NCI-H1092 (cell line): ENCODE results near the gene RAD50.
"Not testable (repeated sequence)": the region's sequence is repeated elsewhere in the genome, so short reads cannot be mapped to it uniquely, and the experiment has no call there.

ENCODE experiments used
- DNase-seq: peaks from one replicate; lab custom pipeline; 2025; lab: John Stamatoyannopoulos, UW

Gene RAD50

GRCh38 chr5:132633587-132633986 is 76.8 kb downstream of the RAD50 start:
- DNase-seq = not testable (repeated sequence)

GRCh38 chr5:132635873-132636272 is 79.1 kb downstream of the RAD50 start:
- no peak for DNase-seq

DNA sequence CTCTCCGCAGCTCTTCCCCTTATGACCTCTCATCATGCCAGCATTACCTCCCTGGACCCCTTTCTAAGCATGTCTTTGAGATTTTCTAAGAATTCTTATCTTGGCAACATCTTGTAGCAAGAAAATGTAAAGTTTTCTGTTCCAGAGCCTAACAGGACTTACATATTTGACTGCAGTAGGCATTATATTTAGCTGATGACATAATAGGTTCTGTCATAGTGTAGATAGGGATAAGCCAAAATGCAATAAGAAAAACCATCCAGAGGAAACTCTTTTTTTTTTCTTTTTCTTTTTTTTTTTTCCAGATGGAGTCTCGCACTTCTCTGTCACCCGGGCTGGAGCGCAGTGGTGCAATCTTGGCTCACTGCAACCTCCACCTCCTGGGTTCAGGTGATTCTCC is 80.5 kb downstream of the RAD50 start:
- DNase-seq = no peak

DNA sequence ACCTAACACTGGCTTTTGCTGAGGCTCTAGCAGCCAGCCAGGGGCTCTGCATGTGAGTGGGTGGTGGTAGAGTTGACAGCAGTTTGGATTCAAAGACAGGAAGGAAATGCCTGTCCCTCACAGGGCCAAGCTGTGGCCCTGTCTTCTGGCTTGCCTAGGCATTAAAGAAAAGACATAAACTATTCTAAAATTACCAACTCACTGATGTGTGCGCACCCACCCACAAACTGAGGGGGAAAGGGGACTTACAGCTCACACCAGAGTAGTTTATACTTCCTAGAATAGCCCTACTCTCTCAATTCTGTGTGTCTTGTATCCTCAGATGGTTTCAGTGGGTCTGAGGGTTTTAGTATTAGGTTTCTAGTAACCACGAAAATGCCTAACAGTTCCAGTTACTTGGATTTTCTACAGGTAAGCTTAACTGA is 82.9 kb downstream of the RAD50 start:
- DNase-seq = no peak

- no peak for DNase-seq
These were observed 83.8 kb downstream of the RAD50 start for GRCh38 chr5:132640613-132641012.

DNA sequence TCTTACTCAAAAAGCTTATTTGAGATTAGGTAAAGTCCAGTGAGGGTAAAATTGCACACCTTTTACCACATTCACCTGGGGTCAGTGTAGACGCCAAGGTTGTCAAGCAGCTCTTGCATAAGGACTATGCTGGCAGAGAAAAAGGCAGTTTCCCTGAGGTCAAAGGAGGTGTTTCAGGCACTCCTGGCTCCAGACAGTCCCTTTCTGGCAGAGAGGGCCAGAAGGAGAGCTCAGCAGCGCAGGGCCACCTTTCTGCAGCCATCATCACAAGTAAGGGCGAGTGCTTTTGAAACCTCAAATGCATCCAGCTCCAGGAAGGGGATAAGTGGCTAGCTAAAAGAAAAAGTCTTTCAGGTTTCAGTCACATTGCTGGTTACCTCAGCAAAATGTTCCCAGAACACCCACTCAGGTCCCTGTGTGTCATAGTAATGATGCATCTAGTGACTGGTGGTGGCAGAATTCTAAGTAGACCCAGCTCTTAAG is 84.5 kb downstream of the RAD50 start:
- no peak for DNase-seq

DNA sequence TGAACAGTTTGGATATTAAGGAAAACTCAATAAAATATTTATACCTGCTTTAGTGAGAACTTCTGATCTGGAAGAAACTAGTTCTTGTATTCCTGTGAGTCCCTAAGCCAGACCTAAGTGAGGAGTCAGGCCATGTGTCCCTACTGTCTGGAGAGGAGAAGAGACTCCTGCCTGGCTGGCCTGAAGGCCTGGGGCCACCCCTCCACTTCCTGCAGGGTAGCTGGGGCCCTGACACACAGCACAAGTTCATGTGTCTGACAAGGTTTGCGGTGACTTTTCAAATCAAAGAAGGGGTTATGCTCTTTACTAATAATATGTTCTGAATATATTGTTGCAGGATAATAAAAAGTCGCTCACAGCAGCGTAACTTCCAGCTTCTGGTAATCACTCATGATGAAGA is 85.1 kb downstream of the RAD50 start:
- no peak for DNase-seq

DNA sequence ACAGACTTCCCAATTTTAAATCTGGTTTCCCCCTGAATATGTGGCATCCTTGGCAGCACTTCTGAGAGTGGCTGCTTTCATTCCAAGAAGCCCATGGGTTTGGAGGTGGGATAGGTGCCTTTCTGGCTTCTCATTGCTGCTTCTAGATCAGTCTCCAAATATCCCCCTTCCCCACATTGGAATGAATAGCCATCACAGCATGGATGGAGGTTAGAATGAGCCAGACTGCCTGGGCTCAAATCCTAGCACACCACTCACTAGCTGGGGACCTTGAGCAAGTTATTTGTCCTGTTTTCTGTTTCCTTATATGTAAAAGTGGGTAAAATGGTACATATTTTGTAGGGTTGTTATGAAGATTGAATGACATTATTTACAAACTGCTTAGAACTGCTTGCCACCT is 87.4 kb downstream of the RAD50 start:
- no peak for DNase-seq

GRCh38 chr5:132646583-132647266 is 89.9 kb downstream of the RAD50 start:
- no peak for DNase-seq

DNA sequence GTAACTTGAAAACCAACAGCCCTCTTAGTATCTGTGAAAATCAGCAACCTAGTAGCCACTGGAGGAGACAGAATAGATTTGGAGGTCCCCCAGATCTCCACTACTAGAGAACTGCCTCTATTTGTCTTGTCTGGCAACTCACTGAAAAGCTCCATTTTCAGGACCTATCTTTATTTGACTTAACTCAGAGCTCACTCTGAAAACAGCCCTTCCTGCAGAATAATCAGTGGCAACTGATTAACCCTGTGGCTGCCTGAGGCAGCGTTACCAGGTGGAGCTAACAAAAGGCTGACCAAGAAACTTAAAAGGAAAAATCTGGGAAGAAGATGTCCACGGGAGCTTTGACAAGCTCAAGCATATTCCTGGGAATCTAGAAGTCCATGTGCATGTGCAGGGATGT is 90.7 kb downstream of the RAD50 start:
- no peak for DNase-seq

DNA sequence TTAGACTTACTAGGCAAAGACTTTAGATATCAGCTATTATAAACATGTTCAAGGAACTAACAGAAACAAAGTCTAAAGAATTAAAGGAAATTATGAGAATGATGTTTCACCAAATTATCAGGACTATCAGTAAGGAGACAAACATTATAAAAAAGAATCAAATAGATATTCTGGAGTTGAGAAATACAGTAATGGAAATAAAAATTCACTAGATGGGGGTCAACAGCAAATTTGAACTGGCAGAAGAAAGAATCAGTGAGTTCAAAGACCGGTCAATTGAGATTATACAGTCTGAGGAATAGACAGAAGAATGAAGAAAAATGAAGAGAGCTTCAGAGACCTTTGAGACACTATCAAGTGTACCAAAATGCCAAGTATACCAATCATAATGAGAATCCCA is 91.6 kb downstream of the RAD50 start:
- DNase-seq = no peak

DNA sequence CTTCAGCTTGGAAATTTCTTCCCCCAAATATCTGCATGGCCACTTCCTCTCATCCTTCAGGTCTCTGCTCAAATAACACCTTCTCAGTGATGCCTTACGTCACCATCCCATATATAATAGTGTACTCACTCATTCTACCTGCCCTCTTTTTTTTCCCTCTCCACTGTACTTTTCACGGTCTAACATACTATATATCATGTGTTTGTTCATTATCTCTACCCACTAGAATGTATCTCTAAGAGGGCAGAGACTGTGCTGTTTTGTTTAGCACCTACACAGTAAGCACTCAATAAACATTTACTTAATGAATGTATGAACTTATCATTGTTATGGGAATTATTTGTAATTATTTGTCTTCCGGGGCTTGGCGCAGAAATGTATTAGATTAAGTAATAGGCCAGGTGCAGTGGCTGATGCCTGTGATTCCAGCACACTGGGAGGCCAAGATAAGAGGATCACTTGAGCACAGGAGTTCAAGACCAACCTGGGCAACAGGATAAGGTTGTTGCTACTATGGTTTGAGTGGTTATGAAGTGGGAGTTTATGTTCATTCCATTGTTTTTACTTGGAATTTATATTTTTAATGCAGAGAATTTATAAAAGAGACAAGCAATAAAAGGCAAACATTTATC is 95.2 kb downstream of the RAD50 start:
- no peak for DNase-seq

DNA sequence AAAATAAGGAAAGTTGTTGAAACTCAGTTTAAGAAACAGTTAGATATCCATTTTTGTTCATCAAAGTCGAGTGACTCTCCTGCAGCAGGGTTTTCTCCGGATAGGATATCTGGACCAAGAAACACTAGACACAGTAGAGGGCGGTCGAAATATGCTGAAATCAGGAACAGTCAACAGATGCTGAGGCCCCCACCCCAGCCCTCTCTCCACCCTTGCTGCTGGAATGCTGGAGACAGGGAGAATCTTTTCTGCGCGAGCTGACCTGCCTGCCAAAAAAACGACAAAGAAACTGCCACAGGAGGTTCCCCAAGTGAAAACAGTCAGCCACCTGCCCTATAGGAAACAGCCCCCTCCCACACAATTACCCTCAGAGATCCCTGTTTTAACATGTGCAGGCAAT is 96.9 kb downstream of the RAD50 start:
- DNase-seq = no peak

DNA sequence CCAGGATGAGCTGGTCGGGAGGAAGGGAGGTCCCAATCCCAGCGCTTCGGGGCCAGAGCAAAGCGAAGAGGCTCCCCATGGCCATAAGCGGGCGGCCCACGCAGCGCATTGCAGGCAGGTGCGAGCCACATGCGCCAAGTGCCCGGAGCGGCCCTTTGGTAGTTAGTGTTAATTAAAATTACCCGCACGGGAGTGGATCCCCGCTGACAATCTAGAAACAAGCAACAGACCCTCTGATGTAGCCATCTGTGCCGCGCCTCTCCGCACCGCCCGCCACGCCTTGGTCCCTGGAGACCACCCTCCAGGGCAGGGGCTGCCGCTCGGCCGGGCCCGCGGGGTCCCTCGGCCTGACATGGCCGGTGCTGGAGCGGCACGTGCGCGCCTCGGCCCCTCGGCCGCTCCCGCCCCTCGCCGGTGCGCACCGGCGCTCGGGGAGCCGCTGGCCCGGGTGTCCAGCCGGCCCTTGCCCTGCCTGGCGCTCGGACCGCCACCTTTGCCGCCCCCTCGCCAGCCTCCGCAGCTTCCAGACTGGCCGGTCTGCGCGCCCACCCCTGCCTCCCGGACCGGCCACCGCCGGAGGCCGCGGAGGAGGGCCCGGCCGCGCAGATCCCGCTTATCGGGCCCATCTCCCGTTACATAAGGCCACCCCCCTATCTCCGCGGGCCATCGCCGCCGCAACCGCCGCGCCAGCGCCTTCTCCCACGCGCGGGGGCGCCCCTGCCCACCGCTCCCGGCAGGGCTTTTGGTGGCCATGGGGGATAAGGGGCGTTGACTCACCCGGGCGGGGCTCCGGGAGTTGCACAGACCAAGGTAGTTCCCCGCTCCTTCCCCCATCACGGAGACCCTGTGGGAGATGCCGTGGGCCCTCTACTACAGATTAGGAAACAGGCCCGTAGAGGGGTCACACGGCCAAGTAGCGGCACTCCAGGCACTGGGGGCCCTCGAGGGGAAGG is 99.3 kb downstream of the RAD50 start:
- DNase-seq = no peak

DNA sequence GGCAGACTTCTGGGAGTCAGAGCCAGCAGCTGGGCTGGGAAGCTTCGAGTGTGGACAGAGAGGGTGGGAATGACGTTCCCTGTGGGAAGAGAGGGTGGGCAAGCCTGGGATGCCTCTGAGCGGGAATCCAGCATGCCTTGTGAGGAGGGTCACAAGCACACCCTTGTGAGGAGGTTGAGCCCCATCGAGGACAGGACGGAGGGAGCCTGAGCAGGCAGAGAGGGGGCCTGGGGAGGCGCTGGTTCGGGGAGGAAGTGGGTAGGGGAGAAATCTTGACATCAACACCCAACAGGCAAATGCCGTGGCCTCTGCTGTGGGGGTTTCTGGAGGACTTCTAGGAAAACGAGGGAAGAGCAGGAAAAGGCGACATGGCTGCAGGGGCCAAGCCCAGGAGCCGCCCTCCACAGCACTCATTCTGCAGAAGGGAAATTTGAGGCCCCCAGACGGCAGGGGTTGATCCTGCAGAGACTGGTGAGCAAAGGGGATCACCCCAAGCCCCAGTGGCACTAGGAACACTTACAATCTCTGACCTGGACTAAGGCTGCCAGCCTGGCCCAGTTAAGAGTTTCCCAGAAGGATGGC is 100.1 kb downstream of the RAD50 start:
- no peak for DNase-seq

DNA sequence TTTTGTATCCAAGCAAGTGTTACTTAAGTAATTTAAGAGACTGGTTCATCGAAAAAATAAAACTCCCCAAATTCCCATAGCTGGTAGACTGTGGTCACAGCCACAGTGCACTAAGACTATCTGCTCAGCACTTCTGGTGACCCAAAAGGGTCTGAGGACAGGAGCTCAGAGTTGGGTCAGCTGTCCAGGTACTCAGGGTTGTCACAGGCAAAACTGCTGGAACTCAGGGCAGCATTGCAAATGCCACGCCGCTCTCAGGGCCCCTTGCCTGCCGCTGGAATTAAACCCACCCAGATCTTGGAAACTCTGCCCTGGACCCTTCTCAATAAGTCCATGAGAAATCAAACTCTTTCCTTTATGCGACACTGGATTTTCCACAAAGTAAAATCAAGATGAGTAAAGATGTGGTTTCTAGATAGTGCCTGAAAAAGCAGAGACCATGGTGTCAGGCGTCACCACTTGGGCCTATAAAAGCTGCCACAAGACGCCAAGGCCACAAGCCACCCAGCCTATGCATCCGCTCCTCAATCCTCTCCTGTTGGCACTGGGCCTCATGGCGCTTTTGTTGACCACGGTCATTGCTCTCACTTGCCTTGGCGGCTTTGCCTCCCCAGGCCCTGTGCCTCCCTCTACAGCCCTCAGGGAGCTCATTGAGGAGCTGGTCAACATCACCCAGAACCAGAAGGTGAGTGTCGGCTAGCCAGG is 101.1 kb downstream of the RAD50 start, which contains the start of gene IL13:
IL13 (plus strand) TSS at position 498 of the 705 bp plus-strand sequence; CDS start at position 512, 14 bp downstream.
- no peak for DNase-seq

DNA sequence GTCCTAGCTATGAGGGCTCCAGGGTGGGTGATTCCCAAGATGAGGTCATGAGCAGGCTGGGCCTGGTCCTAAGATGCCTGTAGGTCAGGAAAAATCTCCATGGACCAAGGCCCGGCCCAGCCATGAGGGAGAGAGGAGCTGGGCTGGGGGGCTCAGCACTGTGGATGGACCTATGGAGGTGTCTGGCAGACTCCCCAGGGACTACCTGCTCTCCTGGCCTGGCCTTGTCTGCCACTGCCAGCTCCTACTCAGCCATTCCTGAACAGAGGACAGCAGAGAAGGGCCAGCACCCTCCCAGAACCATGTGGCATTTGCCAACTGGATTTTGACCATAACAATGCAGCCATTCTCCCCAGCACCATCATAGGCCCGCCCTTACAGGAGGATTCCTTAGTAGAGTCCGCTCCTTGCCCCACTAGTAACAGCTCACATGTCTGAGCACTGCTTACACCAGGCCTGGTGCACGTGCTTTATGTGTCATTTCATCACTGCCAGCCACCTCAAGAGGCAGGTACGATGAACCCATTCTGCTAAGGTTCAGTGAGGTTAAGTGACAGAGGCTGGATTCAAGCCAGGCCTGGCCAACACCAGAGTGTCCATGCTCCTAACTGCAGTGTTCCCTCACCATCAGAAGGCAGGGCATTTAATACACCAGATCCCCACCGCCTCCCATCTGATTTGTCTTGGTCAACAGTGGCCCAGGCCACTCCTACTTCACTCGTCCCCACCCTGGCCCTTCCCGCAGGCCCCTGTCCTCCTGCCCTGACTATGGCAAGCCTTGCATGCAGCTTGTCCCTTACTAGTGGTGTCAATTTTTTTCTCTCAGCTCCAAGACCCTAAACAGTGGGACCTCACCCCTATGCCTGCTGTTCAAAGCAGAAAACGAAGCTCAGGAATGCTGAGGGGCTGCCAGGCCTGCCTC is 101.9 kb downstream of the RAD50 start:
- DNase-seq = no peak

- DNase-seq = no peak
These were observed 103.1 kb downstream of the RAD50 start for GRCh38 chr5:132659598-132660493.

DNA sequence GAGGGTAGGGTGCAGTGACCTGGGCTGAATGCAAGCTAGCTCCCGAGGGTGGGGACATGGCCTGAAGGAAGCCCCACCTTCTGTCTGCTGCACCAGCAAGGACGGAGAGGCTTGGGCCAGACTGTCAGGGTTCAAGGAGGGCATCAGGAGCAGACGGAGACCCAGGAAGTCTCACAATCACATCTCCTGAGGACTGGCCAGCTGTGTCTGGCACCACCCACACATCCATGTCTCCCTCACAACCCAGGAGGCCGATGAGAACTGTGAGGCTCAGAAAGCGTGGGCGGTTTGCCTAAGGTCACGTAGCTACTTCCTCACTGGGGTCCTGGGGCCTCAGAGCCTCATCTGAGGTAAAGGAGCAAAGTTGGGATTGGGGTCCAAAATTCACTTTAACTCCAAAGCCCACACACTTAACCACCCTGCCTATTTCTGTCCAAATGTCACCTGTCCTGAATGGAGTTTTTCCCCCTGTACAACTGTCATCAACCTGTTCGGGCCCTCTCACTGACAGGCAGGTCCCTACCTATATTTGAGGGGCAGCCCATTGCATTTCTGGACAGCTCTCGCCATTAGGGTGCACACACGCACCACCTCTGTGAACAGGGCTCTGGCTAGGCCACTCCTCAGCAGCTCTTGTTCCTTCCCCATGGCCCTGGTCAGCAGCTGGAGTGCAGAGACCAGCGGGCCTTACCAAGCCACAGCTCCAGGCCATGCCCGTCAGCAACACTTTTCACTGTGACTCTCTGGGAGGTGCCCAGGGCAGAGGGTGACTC is 104.6 kb downstream of the RAD50 start:
- no peak for DNase-seq
